HG03097 (cell line): Measurements from ENCODE around the gene CDC25A.

Experiments
- ATAC-seq: cut with Tn5 transposase; IDR thresholded peaks from one replicate; pipeline ENCODE4 v1.9.1; 2021; ENCODE audit not compliant: unreplicated experiment, low FRiP score

The CDC25A gene

DNA sequence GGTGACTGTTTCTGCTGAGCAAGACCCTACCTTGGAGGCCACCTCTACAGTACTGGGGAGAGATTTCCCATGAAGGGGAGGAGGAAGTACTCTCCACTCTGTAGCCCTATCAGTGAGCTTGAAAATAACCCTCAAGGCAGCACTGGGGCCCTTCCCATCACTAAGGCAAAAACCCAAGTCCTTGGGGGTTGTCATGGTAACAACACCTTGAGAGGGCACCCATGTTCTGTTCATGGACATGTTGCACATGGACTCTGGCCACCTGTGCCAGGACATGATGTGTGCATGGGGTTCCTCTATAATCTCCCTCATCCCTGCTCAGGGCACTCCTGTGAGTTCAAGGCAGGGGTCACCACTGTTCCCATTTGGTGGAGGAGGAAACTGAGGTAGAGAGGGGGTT is 10.9 kb upstream of the CDC25A start:
- no peak for ATAC-seq

DNA sequence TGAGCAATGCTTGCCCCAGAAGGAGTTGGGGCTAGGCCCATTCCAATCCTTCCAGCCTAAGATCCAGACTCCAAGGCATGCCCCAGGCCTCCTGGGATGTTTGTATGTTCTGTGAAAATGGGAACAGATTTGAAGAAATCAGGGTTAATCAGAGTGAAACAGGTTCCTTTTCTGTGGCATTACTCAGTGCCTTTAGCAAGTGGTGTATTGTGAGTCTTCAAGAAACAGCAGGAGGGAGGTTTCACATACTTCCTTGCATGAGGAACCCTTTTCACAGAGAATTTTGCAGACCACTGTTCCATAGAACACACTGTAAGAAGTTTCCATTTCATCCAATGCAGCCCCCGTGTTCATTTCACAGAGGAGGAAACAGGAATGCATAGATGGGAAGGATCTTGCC is 8.4 kb upstream of the CDC25A start:
- ATAC-seq = no peak

DNA sequence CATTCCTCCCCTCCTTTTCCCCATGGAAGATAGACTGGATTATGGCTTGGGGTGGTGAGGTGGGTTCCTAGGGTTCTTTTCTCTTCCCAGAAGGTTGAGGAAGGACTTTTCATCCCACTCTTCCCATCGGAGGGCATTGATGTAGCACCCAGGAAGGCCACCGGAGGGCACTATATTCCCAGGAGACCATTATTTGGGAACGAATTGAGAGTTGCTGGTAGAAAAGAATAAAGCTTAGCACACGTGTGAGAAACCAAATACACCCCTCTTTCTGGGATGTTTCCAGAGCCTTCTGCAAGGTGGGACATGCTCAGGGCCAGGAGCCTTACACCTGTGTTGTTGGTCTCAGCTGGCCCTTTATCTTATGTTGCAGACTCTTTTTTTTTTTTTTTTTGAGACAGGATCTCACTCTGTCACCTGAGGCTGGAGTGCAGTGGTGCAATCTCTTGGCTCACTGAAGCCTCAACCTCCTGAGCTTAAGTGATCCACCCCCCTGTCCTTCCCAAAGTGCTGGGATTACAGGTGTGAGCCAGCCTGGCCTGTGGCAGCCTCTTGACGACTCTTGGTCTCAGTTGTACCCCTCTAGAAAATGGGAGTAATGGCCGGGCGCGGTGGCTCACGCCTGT is 6.3 kb upstream of the CDC25A start:
- no peak for ATAC-seq

DNA sequence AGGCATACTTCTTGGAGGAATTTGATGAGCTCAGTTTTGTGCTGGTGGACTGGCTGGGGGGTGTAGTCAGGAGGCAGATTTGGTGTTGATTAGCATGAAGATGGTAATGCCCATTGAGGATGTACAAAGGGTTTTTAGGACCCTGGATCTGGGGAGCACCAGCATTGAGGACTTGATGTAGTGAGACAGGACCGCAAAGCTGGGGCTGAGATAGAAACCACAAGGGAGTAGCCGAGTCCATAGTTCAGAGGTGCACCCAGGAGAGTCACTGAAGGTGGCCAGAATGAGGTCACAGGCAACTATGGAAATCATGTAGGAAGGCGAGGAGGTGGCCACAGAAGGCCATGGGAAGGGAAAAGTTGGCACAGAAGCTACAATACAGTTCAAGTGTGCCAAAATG is 2.7 kb upstream of the CDC25A start:
- ATAC-seq = no peak

DNA sequence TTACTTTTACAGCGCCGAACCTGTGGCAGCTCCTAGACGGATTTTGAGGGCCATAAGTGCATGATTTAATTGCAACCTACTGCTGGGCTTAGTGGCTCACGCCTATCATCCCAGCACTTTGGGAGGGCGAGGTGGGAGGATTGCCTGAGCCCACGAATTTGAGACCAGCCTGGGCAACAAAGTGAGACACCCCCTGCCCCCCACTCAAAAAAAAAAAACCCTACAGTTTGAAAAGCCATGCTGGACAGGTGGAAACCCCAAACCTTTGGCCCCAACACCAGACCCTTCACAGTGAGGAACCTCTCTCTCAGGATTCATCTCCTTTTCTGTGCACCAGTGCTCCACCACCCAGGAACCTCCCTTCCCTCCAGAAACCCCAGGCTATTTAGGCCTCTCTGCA is 1.1 kb upstream of the CDC25A start:
- no peak for ATAC-seq

DNA sequence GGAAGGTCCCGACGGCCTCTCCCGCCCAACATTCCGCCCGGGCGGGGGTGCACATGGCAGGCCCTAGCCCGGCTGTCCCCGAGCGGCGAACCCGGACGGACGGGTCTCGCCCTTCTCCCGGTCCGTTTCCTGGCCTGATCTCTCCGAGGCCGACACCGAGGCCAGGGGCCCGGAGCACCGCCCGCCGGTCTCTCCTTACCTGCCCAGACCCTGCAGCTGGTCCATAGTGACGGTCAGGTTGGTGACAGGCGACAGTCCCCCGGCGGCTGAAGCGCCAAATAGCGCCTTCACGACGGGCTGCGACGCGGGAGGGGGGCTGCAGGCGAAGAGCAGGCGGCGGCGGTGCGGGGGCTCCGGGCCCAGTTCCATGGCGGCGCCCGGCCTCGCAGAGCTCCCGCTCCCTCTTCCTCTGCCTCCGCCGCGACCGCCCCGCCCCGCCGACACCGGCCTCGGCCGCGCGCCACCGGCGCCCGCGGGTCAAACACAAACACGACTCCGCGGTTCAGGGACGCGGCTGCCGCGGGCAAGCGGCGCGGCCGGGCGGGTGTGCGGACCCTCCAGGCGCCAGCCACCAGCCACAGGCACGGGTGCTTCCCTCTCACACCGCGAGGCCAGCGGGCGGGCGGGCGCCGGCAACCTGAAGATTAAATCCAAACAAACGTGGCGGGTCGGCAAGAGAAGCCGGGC is 495 bp downstream of the CDC25A start:
- ATAC-seq = peak; percentile 29

DNA sequence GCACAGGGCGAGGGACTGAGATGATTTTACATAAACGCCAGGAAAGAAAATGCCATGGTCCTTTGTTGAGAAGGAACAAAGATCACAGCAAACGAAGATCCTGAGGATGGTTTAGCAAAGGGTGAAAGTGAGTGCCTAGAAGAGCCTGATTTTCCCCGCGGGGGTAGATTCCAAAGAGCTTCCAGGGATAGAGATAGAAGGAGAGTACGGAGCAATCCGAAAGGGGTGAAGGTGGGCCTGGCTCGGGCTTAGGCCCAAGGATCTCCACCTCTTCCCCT is 977 bp downstream of the CDC25A start:
- no peak for ATAC-seq

DNA sequence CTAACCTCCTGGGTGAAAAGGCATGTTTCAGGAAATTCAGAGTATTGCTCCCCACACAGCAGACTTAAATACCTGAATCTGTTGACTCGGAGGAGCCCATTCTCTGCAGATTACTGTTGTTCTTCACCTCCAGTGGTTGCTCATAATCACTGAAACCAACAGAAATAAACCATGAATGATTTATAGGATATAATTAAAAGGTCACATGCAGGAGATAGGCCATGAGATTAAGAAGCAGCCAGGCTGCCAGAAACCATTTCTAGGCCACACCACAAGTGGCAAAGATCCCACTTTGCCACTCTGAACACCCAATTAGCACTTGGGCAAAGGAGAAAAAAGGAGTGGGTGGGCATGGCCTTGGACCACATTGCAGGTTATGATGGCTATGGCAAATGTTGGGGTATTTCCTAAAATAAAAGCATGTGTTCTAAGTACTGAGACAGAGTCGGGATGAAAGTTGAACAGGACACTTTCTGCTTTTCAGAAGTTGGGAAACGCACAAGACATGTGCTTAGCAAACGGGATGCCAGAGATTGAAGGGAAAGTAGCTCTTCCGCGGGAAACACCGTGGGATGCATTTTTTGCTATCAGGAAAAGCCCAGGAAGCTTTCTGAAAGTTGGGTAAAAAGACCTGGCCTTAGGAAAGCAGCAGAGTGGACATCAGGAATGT is 1.5 kb downstream of the CDC25A start:
- ATAC-seq = no peak

DNA sequence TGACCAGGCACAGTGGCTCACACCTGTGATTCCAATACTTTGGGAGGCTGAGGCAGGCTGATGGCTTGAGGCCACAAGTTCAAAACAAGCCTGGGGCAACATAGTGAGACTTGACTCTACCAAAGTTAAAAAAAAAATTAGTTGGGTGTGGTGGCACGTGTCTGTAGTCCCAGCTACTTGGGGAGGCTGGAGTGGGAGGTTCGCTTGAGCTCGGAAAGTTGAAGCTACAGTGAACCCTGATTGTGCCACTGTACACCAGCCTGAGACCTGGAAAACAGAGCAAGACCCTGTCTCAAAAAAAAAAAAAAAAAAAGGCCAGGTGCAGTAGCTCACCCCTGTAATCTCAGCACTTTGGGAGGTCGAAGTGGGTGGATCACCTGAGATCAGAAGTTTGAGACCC is 3.1 kb downstream of the CDC25A start:
- ATAC-seq = no peak

DNA sequence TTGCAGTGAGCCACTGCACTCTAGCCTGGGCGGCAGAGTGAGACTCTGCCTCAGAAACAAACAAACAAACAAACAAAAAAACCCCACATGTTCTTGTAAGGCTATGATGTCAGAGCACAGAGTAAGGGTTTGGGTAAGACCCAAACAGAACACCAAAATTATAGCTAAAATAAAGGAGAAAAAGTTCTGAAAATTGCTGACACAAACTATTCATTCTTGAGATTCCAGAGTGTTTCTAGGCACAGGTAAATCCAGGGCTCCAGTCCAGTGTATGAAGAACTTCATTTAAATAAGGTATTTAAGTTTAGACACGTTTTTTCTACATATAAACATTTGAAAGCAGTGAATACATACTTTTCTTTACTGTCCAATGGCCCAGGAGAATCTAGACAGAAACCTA is 3.9 kb downstream of the CDC25A start:
- no peak for ATAC-seq

DNA sequence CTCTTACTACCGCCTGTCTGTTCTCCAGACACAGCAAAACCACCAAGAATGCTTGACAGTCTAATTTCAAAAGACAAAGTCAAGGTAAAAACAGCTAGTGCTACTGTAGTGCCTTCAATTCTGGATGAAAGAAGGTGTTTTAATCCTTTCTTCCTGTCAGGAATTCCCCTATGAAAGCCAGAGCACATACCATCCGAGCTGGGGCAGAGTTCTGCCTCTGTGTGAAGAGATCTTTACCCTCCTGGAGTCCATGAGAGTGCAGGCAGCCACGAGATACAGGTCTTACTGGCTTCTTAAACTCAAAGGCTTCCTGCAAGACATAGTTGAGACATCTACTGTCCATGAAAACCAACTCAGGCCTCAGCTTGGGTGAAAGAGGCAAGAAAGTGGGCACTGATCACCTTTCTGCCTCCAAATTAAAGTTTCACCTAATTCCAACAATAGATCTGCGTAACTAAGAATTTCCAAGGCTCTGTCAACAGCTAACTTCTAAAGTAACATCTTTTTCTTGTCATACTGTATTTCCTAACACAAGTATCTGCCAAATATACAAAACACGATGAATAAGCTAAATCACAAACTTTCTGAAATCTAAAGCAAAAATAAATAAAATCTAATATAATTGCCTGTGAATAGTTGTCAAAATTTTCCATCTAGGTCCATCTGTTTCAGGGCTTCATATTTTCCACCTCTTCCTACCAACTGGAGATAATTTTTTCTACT is 7.5 kb downstream of the CDC25A start:
- ATAC-seq = no peak

DNA sequence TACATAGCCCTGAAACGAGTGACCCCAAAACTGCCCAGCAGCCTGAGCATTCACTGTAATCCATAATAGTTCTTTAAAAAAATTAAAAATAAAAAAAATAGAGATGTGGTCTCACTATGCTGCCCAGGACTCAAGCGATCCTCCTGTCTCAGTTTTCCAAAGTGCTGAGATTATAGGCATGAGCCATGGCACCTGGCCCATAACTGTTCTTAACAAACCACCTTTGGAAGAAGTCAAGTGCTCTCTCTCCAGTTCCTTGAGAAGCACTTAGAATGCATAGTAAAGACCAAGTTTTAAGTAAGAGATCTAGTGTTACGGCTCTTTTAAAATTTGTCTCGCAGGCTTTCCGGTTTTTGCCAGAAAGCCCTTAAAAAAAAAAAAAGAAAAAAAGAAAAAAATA is 8.2 kb downstream of the CDC25A start:
- no peak for ATAC-seq

DNA sequence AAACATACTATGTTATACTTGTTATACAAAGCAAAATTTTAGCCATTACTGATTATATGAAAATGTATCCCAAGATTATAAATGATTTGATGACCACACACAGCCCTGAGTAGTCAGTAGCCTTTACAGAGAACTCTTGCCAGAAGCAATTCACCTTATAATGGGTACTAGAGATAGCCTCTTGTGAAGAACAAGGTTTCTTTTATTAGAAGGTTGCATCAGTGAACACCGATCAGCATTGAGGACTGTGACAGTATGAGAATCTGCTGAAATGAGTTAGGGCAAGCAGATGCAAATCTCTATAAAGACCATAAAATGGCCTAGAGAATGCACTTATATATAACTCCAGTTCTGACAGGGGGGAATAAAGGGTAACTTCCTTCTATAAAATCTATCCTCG is 10.1 kb downstream of the CDC25A start:
- ATAC-seq = no peak

DNA sequence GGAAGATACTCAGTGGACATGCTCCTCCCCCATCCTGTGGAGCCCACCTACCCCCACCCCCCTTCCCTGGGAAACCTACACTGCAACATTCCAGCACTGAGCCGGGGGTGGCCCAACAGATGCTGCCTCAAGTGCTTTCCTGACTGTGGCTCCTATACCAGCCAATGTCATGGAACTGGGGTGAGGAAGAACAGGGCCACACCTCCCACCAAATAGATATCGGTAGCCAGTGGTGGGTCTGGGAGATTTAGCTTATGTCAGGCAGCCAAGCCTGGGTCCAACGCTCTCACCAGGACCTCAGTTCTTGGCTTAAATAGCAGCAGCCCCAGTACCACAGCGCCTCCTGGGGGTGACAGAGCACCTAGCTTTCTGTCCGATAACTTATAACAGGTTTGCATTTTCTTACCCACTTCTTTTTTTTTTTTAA is 30.3 kb downstream of the CDC25A start:
- no peak for ATAC-seq

DNA sequence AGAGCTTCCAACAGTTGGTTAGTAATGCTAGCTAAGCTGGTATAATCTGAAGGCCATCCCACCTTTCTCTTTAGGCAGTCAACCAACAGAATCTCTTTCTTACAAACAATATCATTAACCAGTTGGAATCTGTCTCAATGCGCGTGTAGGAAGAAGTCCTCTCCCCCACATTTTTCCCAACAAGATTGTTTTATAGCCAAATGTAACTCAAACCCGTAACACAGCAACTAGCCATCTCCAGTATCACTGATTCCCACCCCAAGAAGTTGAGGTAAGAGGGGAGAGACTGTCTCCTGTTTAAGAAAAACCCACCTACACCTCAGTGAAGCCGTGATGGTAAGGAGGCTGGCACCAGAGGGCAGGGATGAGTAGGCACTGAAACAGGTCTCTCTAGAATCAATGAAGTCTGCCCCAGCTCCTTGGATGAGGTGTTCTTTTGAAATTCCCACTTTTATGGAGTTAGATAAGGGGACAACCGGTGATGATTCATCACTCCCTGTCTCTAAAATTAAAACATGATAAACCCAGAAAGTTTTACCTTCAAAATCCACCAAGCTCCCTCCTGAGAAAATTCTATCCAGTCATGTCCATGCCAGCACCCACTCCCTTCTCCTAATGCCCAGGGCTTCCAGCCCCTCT is 30.9 kb downstream of the CDC25A start:
- ATAC-seq = no peak

DNA sequence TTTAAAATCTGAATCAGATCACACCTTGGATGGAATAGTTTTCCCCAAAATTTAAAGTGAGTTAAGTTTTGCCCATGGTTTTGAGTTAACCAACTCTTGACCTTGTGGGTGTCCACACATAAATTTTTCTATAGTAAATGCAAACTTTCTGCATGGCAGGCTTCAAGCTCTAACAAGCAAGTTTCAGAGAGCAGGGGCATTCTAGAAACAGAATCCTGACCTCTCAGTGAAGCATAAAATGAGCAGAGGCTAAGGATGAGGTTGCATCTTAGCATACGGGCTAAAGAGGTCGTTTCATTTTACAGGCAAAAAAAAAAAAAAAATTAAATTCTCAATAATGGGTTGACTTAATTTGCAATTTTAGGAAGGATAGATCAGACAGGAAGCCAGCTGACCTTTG is 32.1 kb downstream of the CDC25A start:
- ATAC-seq = no peak

DNA sequence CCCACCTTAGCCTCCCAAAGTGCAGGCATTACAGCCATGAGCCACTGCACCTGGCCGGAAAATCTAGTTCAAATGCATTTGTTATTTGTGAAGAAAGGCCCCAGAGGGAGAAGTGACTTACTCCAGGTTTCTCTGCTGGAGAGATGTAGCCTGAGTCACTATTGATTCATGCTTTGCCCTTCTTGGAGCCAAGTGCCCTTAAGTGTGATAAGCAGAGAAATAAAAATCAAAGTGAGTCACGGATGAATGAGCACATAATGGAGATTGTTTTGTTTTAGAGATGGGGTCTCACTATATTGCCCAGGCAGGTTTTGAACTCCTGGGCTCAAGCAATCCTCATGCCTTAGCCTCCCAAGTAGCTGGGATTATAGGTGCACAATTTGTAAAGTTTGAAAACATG is 33.1 kb downstream of the CDC25A start:
- no peak for ATAC-seq

DNA sequence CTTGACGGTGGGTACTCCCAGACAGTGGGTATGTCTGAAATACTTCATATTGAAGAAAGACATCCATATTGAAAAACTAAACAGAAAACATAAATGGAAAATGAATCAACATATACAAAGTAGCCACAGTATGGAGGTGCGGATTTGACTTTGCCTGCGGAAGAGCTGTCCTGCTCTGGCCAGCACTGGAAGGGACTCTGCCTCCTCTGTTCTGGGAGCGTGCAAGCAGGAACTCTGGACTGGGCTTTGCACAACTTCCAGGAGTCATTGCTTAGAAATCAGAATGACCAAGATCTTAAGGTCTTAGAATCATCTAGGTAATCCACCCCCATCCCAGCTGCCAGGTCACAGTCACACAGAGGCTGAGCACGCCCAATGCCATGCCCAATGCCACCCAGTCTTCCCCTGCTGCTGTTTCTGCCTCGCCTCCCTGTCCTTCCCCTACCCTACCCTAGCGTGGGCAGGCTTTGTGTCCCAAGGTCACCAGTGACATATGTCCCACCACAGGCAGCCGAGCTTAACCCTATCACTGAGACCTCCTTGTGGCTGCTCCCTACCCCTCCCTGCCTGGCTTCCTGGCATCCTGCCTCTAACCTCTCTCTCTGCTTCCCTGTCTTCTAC is 36.3 kb downstream of the CDC25A start:
- no peak for ATAC-seq

DNA sequence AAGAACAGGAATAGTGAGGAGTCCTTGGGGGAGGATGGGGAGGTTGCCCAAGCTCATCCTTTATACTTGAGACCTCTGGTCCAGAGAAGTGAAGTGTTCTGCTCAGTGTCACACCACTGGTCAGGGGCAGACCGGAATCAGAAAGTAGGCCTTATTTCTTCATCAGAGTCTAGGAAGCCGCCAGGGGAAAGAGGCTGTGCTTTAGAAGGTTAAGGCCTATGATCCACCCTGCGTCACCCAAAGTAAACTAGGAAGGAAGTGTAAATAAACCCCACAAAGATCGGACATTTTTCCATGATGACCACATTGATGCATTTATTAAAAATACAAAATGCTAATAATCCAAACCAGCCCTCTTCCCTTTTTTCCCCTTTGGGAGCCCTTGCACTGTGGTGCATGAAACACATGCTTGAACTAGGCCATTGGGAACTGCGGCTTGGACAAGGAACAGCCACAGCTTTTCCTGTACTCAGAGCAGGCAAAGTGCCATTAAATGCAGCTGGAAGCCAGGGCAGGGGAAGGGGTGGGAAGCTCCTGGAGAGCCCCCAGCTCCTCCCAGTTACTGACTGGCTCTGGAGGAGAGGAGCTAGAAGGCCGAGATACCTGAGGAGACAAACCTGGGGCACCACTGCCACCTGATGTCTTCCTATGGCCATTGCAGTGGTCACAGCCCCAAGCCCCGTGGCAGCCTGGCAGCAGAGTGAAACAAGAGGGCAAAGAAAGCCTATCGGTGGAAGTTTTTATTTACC is 37.0 kb downstream of the CDC25A start:
- ATAC-seq = no peak

DNA sequence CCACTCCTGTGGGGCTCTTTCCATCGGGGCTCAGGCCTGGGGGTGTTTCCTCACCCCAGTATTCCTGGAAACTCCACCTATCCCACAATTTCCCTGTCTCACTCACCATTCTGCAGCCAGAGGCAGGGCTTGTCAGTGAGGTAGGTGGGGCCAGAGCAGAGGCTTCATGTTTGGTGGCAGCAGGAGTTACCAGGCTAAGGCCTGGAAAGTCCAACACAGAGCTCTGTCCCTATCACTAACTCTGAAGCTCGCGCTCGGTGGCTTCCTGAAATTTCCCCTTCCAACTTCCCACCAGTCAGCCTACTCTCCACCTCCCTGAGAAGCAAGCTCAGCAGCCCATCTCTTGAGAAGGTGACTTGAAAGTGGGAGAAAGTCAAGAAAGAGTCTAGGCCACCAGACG is 44.2 kb downstream of the CDC25A start:
- ATAC-seq = no peak
